Common myeloid progenitor, CD34-positive (primary cell): Measurements from ENCODE around the gene BAG5.

Experiments used
- CTCF ChIA-PET: fragments of 350-600 bp; sonication (Branson Sonifier 250); formaldehyde crosslinking; loops from one replicate; lab custom pipeline; 2021; ENCODE audit warnings: antibody characterized with exemption; lab: Charles Lee
- POLR2A ChIA-PET: fragments of 350-600 bp; sonication (Branson Sonifier 250); formaldehyde crosslinking; loops from one replicate; lab custom pipeline; 2021; ENCODE audit warnings: antibody characterized with exemption; lab: Charles Lee
- DNase-seq, 3 donors: peaks; one replicate each; pipeline versions ENCODE4 v3.0.0 to v3.0.0-alpha.2; 2013
- H3K27ac ChIP-seq, 2 experiments: 1 replicate in 1 of 2; 2 replicates in 1 of 2; pipeline ENCODE4 v1.7.0; 2013; ENCODE audit warnings: inconsistent platforms in 2 of 2, low read length in 2 of 2, mild to moderate bottlenecking in 2 of 2, low read depth in 1 of 2, moderate library complexity in 1 of 2; ENCODE audit not compliant: severe bottlenecking in 2 of 2, insufficient read depth in 1 of 2, poor library complexity in 1 of 2
- H3K27me3 ChIP-seq, 5 experiments: replicated peaks in 2 of 5; 1 replicate in 3 of 5; 2 replicates in 2 of 5; pipeline versions ENCODE4 v1.6.1 to v1.7.0; 2013; ENCODE audit warnings: low read length in 4 of 5, mild to moderate bottlenecking in 2 of 5, moderate library complexity in 2 of 5, inconsistent platforms in 1 of 5; ENCODE audit not compliant: insufficient read depth in 5 of 5, control insufficient read depth in 4 of 5
- H3K36me3 ChIP-seq, 4 experiments: 1 replicate in 2 of 4; 2 replicates in 2 of 4; pipeline versions ENCODE4 v1.6.1 to v1.7.0; 2013; ENCODE audit warnings: low read length in 3 of 4, control low read depth in 1 of 4, mild to moderate bottlenecking in 1 of 4; ENCODE audit not compliant: control insufficient read depth in 4 of 4, insufficient read depth in 4 of 4
- H3K4me1 ChIP-seq, 4 experiments: 1 replicate in 3 of 4; 2 replicates in 1 of 4; pipeline versions ENCODE4 v1.6.1 to v1.7.1; 2013; ENCODE audit warnings: low read length in 3 of 4, mild to moderate bottlenecking in 3 of 4, control low read depth in 1 of 4, inconsistent platforms in 1 of 4, moderate library complexity in 1 of 4; ENCODE audit not compliant: control insufficient read depth in 4 of 4, insufficient read depth in 4 of 4; ENCODE audit errors: control extremely low read depth in 1 of 4
- H3K4me3 ChIP-seq, 7 experiments: 1 replicate in 4 of 7; 2 replicates in 3 of 7; pipeline versions ENCODE4 v1.5.1 to v1.7.0; 2013; ENCODE audit warnings: mild to moderate bottlenecking in 7 of 7, low read length in 6 of 7, moderate library complexity in 6 of 7, inconsistent platforms in 2 of 7, low read depth in 2 of 7, control low read depth in 1 of 7; ENCODE audit not compliant: insufficient read depth in 4 of 7, control insufficient read depth in 1 of 7; ENCODE audit errors: extremely low read depth in 1 of 7
- H3K9me3 ChIP-seq, 5 experiments: 1 replicate in 4 of 5; 2 replicates in 1 of 5; pipeline versions ENCODE4 v1.6.1 to v1.7.1; 2013; ENCODE audit warnings: low read length in 4 of 5, mild to moderate bottlenecking in 2 of 5, inconsistent platforms in 1 of 5, low read depth in 1 of 5, moderate library complexity in 1 of 5; ENCODE audit not compliant: control insufficient read depth in 4 of 5, insufficient read depth in 2 of 5; ENCODE audit errors: control extremely low read depth in 1 of 5
- WGBS: methylation state at CpG from one replicate; pipeline ENCODE4 v1.1.5; 2013; ENCODE audit not compliant: insufficient coverage; 5-methylcytosine and 5-hydroxymethylcytosine counted together

The BAG5 gene

DNA sequence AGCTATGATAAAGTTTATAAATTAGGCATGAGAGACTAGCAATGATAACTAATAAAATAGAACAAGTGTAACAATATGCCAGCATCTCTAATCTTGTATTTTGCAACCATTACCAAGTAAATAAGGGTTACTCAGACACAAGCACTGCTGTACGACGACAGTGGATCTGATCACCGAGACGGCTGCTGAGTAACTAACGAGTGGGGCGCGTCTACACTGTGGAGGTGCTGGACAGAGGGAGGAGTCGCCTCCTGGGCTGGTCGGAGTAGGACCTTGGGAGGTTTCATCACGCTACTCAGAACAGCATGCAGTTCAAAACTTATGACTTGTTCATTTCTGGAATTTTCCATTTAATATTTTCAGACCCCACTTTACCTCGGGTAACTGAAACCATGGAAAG lies 18.7 kb upstream of the BAG5 start:
- Histone ChIP-seq H3K27ac (no peak overlapping the region), H3K4me3 (no peak overlapping the region), H3K9me3 (no peaks in the 10 kb centered on the region), H3K36me3 (peaks cover 0 to 30% (median 23%) of the 10 kb centered on the region in 4 experiments), H3K4me1 (no peaks in the 10 kb centered on the region), H3K27me3 (no peaks in the 10 kb centered on the region)
- CTCF ChIA-PET = no interaction called here
- DNase-seq = no peak
- 96% methylated on average over 9 of the region's 11 CpGs for WGBS
- POLR2A ChIA-PET = no interaction called here

- ChIA-PET POLR2A (no interaction called here), CTCF (no interaction called here)
- H3K36me3 ChIP-seq = peaks cover 0 to 50% (median 41%) of the 10 kb centered on the region in 4 experiments
- H3K27ac ChIP-seq = no peak overlapping the region
- H3K4me3 ChIP-seq = no peak overlapping the region
- DNase-seq = no peak
- no peaks in the 10 kb centered on the region for H3K4me1 ChIP-seq
- H3K27me3 ChIP-seq = no peaks in the 10 kb centered on the region
- H3K9me3 ChIP-seq = no peaks in the 10 kb centered on the region
- 96% methylated on average over 10 of the region's 12 CpGs for WGBS
Measured at GRCh38 chr14:103578401-103579075, 16.1 kb upstream of the BAG5 start.

- 95% methylated on average over 9 of the region's 9 CpGs for WGBS
- Histone ChIP-seq H3K36me3 (peaks cover 0 to 47% (median 37%) of the 10 kb centered on the region in 4 experiments), H3K9me3 (no peaks in the 10 kb centered on the region), H3K4me1 (no peaks in the 10 kb centered on the region), H3K27me3 (no peaks in the 10 kb centered on the region), H3K27ac (no peak overlapping the region), H3K4me3 (no peak overlapping the region)
- ChIA-PET CTCF (interaction anchor here (1.5 to 2.4 kb wide), 2 partner anchors 101 to 104 kb away, joined by 5 to 12 read pairs; no protein-coding TSS in a partner anchor), POLR2A (interaction anchor here (1.3 kb wide), 1 partner anchor 14 kb away, joined by 3 read pairs; the partner anchor contains the start of gene BAG5)
- DNase-seq = no peak
Measured at GRCh38 chr14:103576371-103577024, 14.0 kb upstream of the BAG5 start.

DNA sequence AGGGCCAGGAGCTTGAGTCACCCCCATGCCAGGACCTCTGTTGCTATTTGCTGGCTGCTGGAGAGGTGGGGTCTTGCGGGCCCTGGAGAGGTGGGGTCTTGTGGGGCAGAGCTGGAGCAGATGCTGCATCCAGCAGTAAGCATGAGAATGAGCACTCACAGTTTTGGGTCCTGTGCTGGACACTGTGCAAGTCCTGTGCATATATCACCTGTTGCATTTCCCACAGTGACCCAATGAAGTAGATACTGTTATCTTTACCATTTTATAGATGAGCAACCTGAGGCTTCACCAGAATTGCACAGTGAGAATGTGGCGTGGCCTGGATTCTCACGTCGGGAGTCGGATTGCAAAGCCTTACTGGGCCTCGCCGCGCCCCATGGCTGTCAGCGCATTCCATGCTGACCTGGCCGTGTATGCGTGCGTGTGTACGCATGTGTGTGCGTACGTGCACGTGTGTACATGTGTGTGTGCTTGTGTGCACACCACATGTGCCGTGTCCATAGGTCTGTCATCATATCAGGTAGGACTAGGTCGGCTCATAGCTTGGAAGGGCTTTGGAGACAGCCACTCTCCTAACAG lies 12.3 kb upstream of the BAG5 start:
- Histone ChIP-seq H3K9me3 (no peaks in the 10 kb centered on the region), H3K27me3 (no peaks in the 10 kb centered on the region), H3K4me3 (no peak overlapping the region), H3K27ac (no peak overlapping the region), H3K4me1 (no peaks in the 10 kb centered on the region), H3K36me3 (peaks cover 0 to 42% (median 34%) of the 10 kb centered on the region in 4 experiments)
- ChIA-PET CTCF (interaction anchor here (0.7 to 4.2 kb wide), 6 partner anchors 11 to 106 kb away, joined by 3 to 13 read pairs (median 4); no protein-coding TSS in a partner anchor), POLR2A (no interaction called here)
- DNase-seq = no peak
- WGBS = 95% methylated on average over 17 of the region's 18 CpGs

DNA sequence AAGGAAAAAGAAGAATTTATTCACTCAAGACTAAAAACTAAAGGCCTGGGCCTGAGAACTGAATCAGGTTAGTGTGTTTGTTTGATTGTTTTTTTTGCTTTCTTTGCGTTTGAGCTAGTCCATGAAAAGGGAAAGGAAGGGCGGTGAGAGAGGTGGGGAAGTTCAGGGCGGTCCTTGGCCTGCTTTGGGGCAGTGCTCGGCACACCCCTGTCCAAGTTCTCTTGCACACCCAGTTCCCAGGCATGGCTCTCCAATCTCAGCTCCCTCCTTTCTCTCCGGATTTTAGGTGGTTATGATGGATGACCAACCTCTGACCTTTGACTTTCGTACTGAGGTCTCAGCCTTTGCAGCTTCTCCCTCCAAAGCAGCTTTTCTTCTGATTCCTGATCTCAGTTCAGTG lies 11.6 kb upstream of the BAG5 start:
- H3K27me3 ChIP-seq = no peaks in the 10 kb centered on the region
- H3K4me1 ChIP-seq = no peaks in the 10 kb centered on the region
- 93% methylated on average over 6 of the region's 6 CpGs for WGBS
- ChIA-PET POLR2A (no interaction called here), CTCF (interaction anchor here (0.7 to 4.2 kb wide), 7 partner anchors 10 to 103 kb away, joined by 3 to 13 read pairs (median 3); no protein-coding TSS in a partner anchor)
- DNase-seq = no peak
- no peak overlapping the region for H3K4me3 ChIP-seq
- H3K27ac ChIP-seq = no peak overlapping the region
- H3K9me3 ChIP-seq = no peaks in the 10 kb centered on the region
- peaks cover 0 to 42% (median 34%) of the 10 kb centered on the region in 4 experiments for H3K36me3 ChIP-seq

GRCh38 chr14:103569408-103569807 lies 7.0 kb upstream of the BAG5 start:
- 99% methylated on average over 7 of the region's 11 CpGs for WGBS
- H3K4me3 ChIP-seq = no peak overlapping the region
- CTCF ChIA-PET = interaction anchor here (0.9 to 1.5 kb wide), 3 partner anchors 68 to 111 kb away, joined by 3 to 7 read pairs (median 5); no protein-coding TSS in a partner anchor
- no peaks in the 10 kb centered on the region for H3K27me3 ChIP-seq
- H3K27ac ChIP-seq = no peak overlapping the region
- peaks cover 0 to 9% (median 7%) of the 10 kb centered on the region in 4 experiments for H3K36me3 ChIP-seq
- no peak for DNase-seq
- no peaks in the 10 kb centered on the region for H3K4me1 ChIP-seq
- POLR2A ChIA-PET = no interaction called here
- H3K9me3 ChIP-seq = no peaks in the 10 kb centered on the region
